Measurements from ENCODE around the gene HACD2.
A peak's percentile ranks its signal among the peaks of the same experiment; 100 is the strongest.
"Not testable (repeated sequence)": the region's sequence is repeated elsewhere in the genome, so short reads cannot be mapped to it uniquely, and the experiment has no call there.

HACD2 gene

GRCh38 chr3:123525433-123525832 lies 59.4 kb downstream of the HACD2 start:
- no peak for DNase-seq (ENCODE audit: low spot score)

- DNase-seq (ENCODE audit: low spot score), result no peak
Observed at GRCh38 chr3:123524981-123525380, 59.9 kb downstream of the HACD2 start.

GRCh38 chr3:123523023-123523412 lies 61.8 kb downstream of the HACD2 start:
- DNase-seq (ENCODE audit: low spot score), result peak; percentile 52

DNA sequence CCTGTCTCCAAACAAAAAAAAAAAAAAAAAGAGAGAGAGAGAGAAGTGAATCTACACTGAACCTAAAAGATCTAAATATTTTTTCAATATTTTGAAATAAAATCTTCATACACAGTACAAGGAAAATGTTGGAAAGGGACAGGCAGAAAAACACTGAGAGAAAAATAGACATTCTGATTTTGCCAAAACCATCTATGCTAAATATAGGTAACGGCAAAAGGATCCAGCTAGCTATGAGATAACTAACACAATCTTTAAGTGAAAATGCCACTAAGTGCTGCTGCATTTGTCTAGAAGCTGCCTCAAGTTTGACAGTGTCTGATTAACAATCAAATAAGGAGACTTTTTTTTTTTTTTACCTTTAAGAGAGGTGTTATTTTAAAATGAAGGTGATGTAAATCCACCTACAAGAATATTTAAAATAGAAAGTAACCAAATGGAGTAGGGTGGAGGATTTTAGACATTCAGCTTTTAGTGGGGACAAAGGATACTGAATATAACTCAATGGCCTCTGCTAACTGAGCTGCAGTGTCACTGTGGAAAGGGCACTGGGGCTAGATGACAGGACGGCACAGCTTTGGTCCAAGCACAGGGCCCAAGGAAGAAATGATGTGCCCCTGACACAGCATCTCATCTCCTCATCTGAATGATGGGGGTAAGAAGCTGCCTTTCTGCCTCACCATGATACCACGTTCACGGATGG lies 62.4 kb downstream of the HACD2 start:
- no peak for DNase-seq (ENCODE audit: low spot score)

GRCh38 chr3:123521179-123521969 lies 63.5 kb downstream of the HACD2 start:
- no peak for DNase-seq (ENCODE audit: low spot score)

DNA sequence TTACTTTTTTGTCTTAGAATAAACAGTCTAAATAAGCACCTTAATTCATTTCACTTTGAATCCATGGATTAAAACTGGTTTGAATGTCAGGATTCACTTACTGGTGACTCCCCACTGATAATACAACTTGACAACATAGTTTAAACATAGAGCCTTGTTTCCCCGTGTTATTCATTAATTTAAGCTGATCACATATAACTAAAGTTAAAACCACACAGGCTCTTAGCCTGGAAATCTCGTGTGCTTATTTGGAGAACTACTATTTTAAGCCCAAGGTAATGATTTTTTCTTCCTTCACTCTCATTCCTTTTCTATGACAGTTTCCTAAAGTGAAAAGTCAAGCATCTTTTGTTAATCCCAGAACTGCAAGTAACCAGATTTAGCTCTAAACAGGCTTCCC lies 64.2 kb downstream of the HACD2 start:
- DNase-seq (ENCODE audit: low spot score), result no peak

- DNase-seq (ENCODE audit: low spot score), result no peak
Observed at GRCh38 chr3:123518892-123519485, 65.9 kb downstream of the HACD2 start.

DNA sequence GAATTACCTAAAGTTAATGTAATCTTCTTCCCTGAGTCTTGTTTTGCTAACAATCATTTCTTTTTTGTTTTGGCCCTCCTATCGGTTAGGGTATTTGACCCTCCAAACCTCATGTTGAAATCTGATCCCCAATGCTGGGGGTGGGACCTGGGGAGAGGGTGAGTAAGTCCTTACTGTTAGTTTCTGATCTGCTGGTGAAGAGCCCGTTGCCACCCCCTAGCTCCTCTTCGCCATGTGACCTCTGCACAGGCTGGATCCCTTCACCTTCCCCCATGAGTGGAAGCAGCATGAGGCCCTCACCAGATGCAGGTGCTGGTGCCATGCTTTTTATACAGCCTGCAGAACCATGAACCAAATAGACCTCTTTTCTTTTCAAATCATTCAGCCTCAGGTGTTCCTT lies 73.1 kb downstream of the HACD2 start:
- no peak for DNase-seq (ENCODE audit: low spot score)

DNA sequence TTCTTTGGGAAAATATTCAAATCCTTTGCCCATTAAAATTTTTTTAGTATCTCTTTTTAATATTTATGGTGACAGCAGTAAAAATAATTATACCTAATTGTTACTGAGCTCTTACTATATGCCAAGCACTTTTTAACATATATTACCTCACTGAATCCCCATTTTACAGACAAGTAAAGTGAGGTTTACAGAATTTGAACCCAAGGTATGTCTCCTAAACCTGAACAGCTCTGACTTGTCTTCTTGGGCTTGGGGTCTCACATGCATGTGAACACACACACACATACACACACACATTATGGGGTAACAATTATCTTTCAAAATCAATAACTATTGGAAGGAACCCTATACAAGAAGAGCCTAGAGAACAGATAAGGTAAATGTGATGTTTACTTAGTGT lies 73.8 kb downstream of the HACD2 start:
- no peak for DNase-seq (ENCODE audit: low spot score)

DNA sequence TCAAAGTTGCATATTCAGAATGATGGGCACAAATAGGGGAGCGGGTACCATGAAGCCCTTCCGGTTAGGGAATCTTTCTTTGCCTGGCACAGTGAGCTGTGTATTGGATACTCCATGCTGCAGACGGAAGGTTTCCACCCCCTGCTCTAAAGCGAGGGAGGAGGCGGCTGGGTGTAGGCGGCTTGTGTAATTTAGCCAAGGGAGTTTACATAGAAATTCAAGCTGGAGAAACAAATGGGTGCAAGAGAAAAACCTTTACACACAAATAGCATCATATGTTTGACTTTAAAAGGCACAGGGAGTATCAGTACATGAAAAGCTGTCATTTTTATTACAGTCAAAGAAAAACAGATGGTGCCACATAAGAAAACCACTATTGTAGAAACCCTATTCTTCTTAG lies 76.7 kb downstream of the HACD2 start:
- DNase-seq (ENCODE audit: low spot score), result peak; percentile 55

- DNase-seq (ENCODE audit: low spot score), result no peak
Observed at GRCh38 chr3:123505820-123506219, 79.0 kb downstream of the HACD2 start.

GRCh38 chr3:123503203-123503602 lies 81.7 kb downstream of the HACD2 start:
- no peak for DNase-seq (ENCODE audit: low spot score)

DNA sequence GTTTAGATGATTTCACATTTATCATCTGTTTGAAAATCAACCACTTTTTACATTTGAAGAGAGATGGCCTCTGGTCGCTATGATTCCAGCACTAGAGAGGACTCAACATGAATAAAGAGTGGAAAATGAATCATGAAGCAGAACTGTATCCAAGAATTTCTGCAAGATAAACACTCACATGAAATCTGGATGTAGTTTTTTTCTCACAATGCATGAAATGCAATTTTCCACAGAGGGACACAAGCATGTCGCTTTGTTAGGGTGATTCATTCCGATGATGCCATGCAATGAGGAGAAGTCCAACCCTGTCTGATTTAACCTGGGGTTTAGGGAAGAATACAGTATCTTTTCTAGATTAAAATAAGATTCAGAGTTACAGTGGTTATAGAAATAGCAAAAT lies 85.5 kb downstream of the HACD2 start:
- DNase-seq (ENCODE audit: low spot score), result no peak

GRCh38 chr3:123498761-123499160 lies 86.1 kb downstream of the HACD2 start:
- DNase-seq (ENCODE audit: low spot score), result no peak

GRCh38 chr3:123493912-123494311 lies 90.9 kb downstream of the HACD2 start:
- no peak for DNase-seq (ENCODE audit: low spot score)

DNA sequence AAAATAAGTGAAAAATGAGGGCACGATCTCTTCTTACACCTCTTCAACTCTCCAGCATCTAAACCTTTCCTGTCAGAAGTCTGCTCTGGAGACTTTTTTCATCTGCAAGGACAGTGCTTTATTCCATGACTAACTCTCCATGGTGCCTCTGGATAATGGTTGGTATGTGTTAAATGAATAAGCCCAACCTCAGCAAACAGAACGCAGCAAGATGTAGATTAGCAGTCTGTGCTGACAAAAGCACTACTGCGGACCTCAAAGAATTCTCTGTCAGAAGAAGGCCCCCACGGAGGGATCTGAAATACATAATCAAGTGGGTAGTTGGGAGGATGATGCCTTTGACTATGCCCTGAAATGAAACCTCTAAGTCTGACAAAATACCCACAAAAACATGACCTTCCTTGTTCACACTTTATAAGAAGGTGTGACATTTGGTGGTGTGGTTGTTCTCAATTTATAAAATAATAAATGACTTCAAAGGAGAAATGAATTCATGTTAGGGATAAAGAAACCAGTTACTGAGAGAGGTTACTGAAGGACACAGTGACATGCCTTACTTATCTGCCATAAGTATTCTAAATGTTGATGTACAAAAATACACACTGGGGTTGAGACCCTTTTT lies 92.8 kb downstream of the HACD2 start:
- DNase-seq (ENCODE audit: low spot score), result no peak

GRCh38 chr3:123489400-123490004 lies 95.4 kb downstream of the HACD2 start:
- peak; percentile 79 for DNase-seq (ENCODE audit: low spot score)

DNA sequence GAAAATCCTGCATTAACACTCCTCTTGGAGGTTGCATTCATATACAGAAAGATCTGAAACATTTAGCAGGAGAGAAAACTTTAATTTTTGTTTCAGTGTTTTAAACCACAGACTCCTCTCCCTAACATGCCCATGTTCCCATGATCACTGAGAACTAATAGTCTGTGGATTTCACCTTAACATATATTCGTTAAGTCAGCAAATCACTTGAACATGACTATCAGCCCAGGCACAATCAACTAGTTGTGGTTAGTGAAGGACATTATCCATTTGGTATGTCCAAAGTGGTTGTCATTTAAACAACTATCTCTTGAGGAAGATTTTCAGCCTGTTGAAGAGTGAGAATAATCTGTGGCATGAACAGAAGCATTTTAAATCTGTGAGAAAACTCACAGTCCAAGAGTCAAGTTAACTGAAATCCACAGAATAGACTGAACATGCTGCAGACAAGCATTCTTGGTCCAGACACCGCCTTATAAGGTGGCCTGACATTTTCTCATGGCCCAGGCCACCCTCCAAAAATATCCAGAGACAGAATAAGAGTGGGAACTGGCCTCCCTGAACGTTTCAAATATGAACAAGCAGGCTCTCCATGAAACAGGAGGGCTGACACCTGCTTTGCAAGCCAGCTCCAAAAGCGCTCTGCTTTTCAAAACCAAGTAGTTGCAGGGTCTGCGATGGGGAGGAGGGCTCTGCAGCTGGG lies 96.1 kb downstream of the HACD2 start:
- no peak for DNase-seq (ENCODE audit: low spot score)

- not testable (repeated sequence) for DNase-seq (ENCODE audit: low spot score)
Observed at GRCh38 chr3:123487063-123487462, 97.8 kb downstream of the HACD2 start.

- no peak for DNase-seq (ENCODE audit: low spot score)
Observed at GRCh38 chr3:123486460-123486859, 98.4 kb downstream of the HACD2 start.

DNA sequence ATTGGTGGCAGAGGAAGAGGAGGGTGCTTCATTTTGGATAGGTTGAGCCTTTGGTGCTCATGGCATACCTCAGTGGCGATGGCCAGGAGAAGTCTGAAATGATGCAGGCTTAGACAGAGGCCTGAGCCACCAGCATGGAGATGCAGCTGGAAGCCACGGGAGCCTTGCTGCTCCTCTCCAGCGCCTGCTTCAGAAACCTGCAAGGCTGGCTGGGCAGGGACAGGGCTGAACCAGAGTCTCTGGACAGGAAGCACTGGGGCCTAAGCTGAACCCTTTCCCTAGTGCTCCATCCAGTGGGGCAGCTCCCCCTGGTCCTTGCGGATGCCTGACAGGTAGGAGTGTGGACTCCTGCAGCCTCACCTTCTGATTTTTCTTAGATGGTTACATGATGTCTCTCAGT lies 99.3 kb downstream of the HACD2 start:
- no peak for DNase-seq (ENCODE audit: low spot score)

- DNase-seq (ENCODE audit: low spot score), result no peak
Observed at GRCh38 chr3:123483146-123483545, 101.7 kb downstream of the HACD2 start.
